ENCODE measurements around the gene CITED2.
"Not testable (repeated sequence)": the region's sequence is repeated elsewhere in the genome, so short reads cannot be mapped to it uniquely, and the experiment has no call there.

CITED2 gene

DNA sequence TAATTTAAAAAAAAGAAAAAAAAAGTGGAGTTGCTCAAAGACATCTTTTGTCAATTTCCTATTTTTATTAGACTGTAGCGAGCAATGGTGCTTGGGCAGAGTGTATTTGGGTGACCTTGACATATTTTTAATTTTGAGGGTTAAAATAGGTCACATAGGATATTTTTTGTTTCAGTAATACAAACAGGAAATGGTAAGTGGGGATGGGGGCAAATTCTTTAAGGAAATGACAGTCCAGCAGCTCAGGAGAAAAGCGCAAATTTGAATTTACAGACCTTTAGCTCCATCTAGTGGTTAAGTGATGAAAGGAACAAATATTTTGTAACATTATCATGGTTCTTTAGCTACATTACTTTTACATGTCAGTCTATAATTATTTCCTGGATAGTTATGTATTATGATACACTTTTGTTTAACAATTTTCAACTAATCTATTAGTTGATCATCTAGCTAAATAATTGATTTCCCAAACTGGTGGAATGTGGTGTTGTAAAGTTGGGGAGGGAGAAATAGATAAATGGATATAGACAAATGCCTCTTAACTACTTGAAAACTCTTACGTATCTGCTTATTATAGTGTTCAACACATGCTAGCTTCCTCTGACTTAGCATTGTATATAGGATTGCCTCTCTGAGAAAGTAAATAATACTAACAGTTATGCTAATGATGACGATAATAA is 10.0 kb downstream of the CITED2 start:
- no peak for DNase-seq (ENCODE audit: low read depth)

DNA sequence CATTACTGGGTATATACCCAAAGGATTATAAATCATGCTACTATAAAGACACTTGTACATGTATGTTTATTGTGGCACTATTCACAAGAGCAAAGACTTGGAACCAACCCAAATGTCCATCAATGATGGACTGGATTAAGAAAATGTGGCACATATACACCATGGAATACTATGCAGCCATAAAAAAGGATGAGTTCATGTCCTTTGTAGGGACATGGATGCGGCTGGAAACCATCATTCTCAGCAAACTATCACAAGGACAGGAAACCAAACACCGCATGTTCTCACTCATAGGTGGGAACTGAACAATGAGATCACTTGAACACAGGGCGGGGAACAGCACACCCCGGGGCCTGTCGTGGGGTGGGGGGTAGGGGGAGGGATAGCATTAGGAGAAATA is 10.7 kb downstream of the CITED2 start:
- not testable (repeated sequence) for DNase-seq (ENCODE audit: low read depth)

DNA sequence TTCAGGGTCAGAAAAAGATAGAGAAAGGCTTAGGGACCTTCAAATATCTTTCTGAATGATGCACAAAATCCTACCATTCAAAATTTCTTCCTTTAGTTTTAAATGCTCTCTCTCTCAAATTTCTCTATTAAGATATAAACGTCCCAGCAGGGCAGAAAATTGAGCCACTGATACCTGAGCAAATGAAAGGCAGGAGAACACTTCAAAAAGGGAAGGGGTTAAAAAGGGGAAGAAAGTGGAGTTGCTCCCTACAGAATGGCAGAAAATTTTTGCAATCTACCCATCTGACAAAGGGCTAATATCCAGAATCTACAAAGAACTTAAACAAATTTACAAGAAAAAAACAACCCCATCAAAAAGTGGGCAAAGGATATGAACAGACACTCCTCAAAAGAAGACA is 11.3 kb downstream of the CITED2 start:
- DNase-seq (ENCODE audit: low read depth) = not testable (repeated sequence)

DNA sequence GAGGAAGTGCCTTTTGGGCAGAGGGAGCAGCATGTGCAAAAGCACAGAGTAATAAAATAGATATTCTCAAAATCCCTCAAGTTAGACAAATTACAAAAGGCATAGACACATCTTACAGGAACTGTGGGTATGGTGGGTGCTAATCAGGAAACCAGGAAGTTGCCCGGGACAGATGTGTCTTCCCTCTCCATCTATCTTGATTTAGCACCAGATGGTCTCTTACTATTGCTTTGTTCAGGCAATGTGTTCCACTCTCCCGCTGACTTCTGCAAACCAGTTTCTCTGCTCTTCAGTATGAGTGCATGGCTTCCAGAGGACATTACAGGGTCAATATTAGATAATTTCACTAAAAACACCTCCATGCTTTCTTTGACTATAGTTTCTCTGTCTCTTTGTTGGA is 13.2 kb downstream of the CITED2 start:
- no peak for DNase-seq (ENCODE audit: low read depth)

DNA sequence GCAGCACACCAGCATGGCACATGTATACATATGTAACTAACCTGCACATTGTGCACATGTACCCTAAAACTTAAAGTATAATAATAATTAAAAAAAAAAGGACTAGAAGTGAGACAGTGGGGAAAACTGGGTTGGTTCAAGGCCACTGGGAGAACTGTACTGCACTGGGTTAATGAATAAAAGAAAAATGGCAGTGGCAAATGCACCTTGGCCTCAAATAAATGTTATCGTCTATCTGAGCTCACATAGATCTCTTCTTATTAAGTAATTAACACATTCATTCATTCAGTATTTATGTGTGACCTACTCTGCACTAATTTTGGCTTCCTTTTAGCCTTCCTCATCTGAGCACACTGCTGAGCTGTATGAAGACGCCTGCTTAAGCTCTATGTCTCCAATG is 17.5 kb downstream of the CITED2 start:
- no peak for DNase-seq (ENCODE audit: low read depth)

DNA sequence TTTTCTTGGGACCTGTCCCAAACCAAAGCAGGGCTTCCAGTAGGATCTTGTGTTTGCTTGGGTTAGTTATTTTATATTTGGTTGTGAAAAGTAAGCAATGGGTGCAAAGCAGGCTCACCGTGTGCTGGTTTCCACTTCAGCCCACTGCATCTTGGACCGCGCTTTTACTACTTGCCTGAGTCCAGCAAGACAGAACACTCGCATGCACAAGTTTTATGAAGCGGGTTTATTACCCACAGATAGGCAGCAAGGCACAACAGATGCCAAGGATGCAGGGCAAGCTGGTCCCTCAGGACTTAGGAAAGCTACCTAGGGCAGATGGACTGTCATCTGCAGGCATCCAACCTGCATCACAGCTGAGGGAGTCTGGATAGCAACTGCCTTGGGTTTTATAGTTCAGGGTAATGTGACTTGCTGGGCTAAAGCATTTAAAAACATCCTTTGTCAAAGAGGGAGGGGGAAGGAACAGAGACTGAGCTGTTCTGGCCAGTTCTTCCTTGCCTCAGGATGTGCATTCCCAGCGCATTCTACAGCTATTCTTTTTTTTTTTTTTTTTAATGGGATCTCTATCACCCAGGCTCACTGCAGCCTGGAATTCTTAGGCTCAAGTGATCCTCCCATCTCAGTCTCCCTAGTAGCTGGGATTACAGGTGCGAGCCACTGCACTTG is 18.5 kb downstream of the CITED2 start:
- DNase-seq (ENCODE audit: low read depth) = no peak

DNA sequence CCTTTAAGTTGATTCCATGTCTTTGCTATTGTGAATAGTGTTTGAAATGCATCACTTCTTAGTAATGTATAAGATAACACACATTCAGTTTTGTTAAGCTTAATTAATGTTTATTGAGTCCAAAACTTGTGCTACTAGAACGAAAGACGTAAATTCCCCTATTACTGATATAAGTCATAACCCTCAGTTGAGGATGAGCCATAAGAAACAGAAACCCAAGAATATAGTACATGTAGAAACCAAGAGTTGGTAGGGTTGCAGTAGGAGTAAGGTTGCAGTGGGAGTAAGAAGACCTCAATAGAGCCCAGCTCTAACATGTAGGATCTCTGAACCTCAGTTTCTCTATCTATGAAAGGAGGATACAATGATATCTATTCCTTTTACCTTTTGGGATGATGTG is 19.3 kb downstream of the CITED2 start:
- no peak for DNase-seq (ENCODE audit: low read depth)

DNA sequence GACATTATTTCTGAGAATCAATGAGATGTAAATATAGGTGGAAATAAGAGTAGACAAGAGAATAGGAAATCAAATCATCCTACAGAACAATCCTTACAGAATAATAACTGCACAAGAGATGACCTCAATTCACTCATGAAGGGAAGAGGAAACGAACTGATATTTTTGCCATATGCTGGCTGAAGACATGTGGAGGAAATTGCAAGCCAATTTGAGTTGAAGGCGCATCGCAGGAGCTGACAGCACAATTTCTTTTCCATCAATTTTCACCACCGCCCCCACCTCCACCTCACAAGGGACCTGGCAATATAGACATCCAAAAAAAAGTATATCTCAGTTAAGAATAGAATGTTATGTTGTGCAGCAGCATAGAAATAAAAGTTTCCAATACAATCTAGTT is 20.3 kb downstream of the CITED2 start:
- DNase-seq (ENCODE audit: low read depth) = no peak

DNA sequence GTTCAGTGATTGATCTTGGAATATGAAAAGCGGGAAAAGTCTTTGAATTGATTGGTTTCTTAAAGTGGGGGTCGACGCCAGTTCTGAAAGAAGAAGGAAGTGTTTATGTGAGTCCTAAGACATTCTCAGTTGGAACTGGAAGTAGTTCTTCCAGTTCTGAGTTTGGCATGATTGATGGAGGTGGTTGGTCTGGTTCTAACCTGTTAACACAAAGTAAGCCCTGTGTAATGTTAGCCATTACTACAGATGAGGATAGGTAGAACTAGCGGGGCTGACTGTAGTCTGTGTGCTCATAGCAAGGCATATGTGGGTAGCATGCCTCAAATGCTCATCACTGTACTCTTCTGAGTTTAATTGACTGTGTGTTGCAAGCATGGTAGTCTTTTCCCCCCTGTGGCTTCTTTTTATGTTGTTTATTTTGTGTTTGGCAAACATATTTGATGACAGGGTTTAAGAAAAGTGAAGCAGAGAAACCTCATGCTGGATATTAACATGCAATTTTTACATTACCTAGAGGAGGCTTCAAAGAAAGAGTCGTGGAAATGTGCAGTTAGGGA is 24.9 kb downstream of the CITED2 start:
- DNase-seq (ENCODE audit: low read depth) = no peak

DNA sequence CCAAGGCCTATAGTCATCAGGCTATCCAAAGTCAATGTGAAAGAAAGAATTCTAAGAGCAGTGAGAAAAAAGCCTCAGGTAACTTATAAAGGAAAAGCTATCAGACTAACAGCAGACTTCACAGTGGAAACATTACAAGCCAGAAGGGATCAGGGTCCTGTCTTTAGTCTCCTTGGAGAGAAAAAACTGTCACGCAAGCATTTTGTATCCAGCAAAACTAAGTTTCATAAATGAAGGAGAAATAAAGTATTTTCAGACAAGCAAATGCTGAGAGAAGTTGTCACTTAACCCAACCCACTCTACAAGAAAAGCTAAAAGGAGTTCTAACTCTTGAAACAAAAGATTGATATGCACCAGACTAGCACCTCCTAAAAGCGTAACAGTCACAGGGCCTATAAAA is 28.1 kb downstream of the CITED2 start:
- no peak for DNase-seq (ENCODE audit: low read depth)

DNA sequence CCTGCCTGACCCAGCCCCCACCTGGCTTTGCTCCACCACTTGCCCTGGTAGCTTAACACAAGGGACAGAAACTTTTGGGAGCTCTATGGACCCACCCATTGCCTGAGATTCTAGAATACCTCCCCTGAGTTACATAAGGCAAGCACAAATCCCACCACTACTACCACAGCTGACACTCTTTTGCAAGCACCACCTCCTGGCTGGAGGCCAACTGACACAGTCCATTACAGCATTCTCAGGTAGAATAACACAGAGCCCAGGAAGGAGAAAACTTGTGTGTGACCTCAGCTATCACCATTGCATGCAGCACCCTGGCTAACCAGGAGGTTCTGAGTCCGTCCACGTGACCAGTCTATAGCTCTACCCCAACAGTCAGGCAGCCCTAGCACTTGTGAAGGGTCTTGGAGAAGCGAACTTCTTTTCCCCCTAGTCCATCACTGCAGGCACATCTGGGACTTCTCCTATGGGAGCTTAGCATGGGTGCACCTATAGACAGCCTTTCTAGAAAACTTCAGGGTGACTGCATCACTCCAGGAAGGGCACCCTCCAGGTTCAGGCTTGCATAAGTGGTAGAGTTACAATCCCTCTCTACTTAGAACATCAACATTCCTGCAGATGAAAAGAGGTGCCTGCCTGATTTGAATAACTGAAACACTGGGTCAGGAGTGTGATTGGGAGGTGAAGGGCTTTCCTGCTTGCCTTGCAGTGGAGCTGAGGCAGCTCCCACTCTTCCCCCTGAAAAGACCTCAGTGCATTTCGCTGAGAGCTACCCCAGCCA is 30.1 kb downstream of the CITED2 start:
- DNase-seq (ENCODE audit: low read depth) = no peak

DNA sequence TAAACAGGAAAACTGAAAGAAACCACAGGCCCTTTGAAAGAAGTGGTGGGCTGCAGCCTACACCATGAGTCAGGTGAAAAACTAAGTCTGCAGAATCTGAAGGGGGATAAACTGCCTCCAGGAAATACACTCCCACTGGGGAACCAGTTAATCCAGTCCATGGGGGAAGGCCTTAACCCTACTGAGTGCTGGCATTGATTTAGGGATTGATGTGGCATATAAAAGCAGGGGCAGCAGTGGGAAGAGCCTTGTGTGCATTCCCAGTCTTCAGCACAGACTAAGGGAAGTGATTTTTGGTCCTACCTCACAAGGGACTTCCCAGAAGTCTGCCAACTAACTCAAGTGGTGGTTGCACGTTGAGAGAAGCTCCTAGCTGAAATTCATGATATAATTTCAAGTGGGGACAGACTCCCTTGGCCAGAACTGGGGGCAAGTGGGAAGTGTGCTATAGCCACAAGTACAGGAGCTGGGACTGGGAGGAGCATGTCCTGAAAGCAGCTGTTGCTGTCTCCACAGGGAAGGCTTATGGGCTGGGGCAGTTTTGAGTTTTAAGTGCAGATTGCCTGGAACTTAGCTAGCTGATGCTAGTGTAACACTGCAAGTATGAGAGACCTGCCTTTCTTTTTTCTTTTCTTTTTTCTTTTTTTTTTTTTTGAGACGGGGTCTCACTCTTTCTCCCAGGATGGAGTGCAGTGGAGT is 31.2 kb downstream of the CITED2 start:
- DNase-seq (ENCODE audit: low read depth) = no peak

DNA sequence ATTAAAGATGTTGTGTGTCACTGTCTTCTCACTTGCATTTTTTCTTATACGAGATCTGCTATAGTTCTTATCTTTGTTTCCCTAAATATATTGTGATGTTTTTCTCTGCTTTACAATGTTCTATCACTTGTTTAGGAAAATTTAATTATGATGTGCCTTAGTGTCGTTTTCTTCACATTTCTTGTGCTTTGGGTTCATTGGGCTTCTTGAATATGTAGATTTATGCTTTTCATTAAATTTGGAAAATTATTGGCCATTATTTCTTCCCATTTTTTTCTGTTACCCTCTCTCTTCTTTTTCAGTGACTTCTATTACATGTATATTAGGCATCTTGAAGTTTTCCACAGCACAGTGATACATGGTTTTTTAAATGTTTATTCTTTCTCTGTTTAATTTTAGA is 33.4 kb downstream of the CITED2 start:
- DNase-seq (ENCODE audit: low read depth) = no peak

DNA sequence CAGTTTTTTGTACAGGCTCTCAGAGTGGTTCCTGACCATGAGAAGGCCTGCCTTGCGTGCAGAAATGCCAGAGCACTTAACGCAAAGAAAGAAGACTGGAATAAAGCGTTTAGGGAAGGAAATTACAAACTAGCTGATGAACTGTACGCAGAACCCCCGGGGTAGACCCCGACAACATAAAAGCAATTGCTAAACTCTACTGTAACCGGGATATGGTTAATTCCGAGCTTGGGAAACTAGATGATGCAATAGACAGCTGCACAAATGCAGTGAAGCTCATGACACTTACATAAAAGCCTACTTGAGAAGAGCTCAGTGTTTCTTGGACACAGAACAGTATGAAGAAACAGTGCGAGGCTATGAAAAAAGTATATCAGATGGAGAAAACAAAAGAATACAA is 35.7 kb downstream of the CITED2 start:
- no peak for DNase-seq (ENCODE audit: low read depth)

DNA sequence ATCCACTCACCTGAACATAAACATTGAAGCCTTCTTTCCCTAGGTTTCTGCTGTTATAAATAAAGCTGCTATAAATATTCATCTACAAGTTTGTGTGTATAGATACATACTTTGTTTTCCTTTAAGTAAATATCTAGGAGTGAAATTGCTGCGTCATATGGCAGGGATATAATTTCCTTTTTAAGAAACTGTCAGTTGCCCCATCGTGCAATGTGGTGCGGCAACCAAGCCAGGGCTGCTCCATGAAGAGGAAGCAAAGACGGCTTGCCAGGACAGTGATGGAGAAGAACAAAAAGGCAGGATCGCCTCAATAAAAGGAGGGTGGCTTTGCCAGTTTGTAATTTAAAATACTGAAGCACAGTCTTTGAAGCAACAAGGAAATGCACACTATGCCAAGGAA is 36.6 kb downstream of the CITED2 start:
- DNase-seq (ENCODE audit: low read depth) = no peak

DNA sequence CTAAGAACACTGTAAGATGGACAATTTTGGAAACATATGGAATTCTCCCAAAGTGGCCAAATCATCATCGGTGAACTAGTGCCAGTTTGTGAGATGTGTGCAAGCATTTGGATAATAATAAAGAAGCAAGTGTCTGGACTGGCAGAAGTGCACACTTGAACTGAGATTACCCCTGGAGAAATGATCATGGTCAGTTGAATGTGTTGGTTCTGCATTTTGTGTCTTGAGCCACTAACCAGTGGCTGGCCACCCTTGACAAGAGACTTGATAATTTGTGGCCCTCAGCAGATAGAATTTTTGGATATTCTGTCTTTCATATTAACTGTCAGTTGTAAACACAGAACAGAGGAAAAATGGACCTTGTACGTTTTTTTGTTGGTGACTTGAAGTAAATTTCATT is 37.4 kb downstream of the CITED2 start:
- no peak for DNase-seq (ENCODE audit: low read depth)

DNA sequence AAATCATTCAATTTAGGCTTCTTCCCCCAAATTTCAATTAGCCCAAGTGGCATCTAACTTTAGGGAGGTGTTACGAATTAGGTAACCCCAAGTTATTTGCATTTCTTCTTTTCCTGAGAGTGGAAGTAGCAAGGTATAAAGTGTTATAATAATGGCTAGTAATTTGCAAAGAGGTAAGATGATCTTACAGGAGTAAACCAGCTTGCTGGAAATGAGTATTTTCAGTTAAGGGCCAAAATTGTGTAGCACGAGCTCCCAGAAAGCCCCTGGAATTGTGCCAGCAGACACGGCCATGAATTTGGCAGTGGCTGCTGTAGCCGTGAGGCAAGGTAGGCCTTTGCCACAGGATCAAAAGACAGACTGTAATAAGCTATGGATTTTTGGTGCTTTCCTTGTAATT is 38.0 kb downstream of the CITED2 start:
- no peak for DNase-seq (ENCODE audit: low read depth)

DNA sequence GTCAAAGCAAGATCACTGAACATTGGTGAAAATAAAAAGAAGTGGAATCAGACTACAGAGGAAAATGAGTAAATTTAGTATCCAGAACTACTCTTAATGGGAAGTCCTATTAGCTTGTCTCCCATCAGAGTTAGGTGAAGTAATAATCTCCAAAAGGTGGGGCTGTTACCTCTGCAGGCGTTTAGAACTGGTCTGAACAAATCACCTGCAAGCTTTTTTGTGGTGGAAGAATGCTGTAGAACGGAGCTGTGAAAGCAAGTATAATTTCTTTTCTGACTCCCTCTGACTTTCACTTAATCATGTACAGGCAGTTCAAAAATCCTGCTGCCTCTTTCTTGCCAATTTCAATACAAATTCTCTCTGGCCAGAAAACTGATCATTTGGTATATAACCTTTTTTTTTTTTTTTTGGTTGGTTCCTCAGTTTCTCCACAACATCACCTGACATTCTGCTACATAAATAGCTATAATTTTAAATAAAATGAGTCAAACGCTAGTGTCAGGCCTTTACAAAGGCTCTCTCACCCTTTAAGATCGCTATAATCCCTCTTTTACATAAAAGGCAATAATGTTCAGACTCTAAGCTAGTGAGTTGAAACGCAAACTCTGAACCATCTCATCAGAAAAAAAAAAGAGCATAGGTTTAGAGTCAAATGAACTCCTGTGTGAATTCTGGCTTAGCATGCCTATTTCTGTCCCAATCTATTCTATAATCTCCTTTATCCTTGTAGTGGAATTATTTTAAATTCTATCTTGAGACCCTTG is 38.8 kb downstream of the CITED2 start:
- no peak for DNase-seq (ENCODE audit: low read depth)

DNA sequence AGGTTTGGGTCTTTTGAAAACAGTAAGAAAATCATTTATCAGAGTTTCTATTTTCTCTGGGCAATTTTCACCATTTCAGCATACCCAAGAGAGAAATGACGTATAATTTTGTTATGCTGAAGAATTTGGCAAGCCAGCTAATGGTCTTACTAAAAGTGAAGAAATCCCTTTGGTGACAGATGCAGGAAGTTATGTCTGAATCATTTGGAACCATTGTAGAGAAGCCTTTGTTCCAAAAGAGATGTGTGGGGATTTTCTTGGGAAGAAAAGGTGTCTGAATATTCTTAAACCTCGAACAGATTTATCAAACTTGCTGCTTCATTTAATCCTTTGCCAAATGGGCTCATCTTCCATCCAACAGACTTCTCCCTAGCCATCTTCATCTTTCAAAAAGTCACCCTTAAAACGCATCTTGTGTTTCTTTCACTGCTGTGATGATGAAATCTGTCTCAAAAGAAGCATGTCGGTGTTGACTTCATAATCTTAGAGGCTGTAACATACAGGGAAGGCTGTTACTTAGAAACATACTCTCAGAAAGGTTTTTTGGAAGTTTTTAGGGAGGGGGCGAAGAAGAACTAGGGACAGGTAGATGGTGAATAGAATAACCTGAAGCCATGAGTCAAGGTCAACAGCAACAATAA is 39.5 kb downstream of the CITED2 start:
- DNase-seq (ENCODE audit: low read depth) = peak; percentile 35

DNA sequence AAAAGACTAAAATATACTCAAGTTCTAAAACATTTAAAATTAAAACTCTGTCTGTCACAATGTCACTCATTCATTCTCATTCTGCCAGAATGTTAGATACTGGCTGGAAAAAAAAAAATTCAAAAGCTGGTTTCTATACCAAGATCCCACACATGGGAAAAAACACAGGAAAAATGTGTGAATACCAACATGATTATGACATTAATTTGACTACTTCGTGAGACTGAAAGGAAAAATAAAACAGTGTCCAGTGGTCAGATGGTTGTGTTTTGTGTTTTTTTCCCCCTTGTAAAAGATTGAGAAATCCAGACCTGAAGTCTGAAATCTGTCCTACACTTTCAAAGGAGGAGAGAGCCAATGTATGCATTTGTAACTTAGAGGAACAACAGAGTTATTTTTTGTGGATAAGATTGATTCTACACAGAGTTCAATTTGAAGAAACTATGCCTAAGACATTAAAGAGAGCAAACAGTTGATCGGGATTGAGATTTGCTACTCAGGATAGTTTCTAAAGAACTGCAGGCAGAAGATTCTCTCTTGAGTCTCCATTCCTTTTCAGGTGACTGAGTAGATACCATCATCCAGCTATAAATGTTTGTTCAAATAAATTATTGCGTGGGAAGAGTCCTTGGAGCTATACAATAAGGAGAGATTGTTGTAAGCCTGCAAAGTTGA is 43.5 kb downstream of the CITED2 start:
- DNase-seq (ENCODE audit: low read depth) = no peak

DNA sequence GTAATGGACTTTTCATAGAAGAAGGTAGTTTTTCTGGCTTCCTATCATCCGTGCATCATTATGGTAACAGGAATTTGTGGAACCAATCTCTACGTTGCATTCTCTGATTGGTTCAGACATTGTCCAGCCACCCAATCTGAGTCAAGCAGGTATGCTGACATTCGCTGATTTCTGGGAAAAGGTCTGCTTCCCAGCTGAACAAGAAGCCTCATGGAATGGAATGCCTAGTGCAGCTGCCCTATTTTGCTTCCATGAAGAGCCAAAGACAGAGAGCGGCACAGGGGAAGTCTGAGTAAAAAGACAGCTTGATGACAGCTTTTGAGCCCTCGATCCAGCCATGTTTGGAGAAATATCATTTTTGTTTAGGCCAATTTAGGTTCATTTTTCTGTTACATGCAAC is 44.1 kb downstream of the CITED2 start:
- DNase-seq (ENCODE audit: low read depth) = no peak

All from HS-27A (cell line).